Measurements from ENCODE around the gene OR4D10. TPM values are rescaled to one million over a fixed set of nuclear protein-coding genes. Genes with fewer than 3 reads are reported as not detected.

Gene OR4D10
- total RNA-seq = not detected
- not detected for polyA plus RNA-seq (2013, experiment 1 of 2)
- polyA plus RNA-seq (2013, experiment 2 of 2) = not detected
- long read RNA-seq, experiment 1 = 0 reads
- long read RNA-seq, experiment 2 = 0 reads
- long read RNA-seq, experiment 3 = 0 reads
- long read RNA-seq, experiment 4 = 0 reads

DNA sequence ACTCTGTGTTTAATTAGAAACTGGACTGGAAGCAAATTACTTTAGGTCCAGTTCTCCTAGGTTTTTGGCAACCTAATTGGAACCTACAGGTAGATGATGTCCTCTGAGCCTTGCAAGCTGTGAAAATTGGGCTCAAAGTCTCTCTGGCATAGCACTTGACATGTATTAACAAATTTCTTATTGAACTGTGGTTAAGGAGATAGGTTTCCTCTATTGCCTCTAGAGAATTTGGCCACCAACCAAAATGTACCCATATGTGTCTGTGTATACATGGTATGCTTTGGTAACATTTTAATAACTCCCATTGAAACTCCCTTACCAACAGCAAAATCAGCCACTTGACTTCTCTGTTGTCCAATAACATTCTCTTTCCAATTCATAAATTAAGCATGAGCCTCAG, at the start of gene OR4D10:
Gene OR4D10, plus strand, starts transcription at position 301 of the 400 bp plus-strand sequence. CDS start 4,115 bp downstream, outside the sequence.
- no peak within 1 kb of the TSS for H3K9ac ChIP-seq (ENCODE audit: extremely low read depth, low read length, poor library complexity, severe bottlenecking)
- no peak within 1 kb of the TSS for H3K4me3 Mint-ChIP-seq
- H3K4me1 ChIP-seq (ENCODE audit: control insufficient read depth, insufficient read depth, low read length) = no peaks in the 10 kb centered on the region
- H3K27ac Mint-ChIP-seq = no peak within 1 kb of the TSS
- no peaks in the 10 kb centered on the region for H3K36me3 Mint-ChIP-seq (ENCODE audit: low read depth)
- H3K27me3 Mint-ChIP-seq (ENCODE audit: insufficient read depth) = no peaks in the 10 kb centered on the region
- DNase-seq = no peak
- TF ChIP-seq, protein P1, sequence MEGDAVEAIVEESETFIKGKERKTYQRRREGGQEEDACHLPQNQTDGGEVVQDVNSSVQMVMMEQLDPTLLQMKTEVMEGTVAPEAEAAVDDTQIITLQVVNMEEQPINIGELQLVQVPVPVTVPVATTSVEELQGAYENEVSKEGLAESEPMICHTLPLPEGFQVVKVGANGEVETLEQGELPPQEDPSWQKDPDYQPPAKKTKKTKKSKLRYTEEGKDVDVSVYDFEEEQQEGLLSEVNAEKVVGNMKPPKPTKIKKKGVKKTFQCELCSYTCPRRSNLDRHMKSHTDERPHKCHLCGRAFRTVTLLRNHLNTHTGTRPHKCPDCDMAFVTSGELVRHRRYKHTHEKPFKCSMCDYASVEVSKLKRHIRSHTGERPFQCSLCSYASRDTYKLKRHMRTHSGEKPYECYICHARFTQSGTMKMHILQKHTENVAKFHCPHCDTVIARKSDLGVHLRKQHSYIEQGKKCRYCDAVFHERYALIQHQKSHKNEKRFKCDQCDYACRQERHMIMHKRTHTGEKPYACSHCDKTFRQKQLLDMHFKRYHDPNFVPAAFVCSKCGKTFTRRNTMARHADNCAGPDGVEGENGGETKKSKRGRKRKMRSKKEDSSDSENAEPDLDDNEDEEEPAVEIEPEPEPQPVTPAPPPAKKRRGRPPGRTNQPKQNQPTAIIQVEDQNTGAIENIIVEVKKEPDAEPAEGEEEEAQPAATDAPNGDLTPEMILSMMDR (conservative IDR thresholded peaks at IDR 0.05) = no peak
- H3K4me3 ChIP-seq (ENCODE audit: low read length) = no peak within 1 kb of the TSS
- no peaks in the 10 kb centered on the region for H3K36me3 ChIP-seq (ENCODE audit: control insufficient read depth, insufficient read depth, low read length)
- no peaks in the 10 kb centered on the region for H3K9me3 Mint-ChIP-seq
- no peak within 1 kb of the TSS for H3K27ac ChIP-seq (ENCODE audit: low read depth, low read length)
- no peaks in the 10 kb centered on the region for H3K27me3 ChIP-seq (ENCODE audit: control insufficient read depth, insufficient read depth, low read length, poor library complexity, severe bottlenecking)
- H3K4me1 Mint-ChIP-seq = no peaks in the 10 kb centered on the region
- H3K9me3 ChIP-seq (ENCODE audit: control insufficient read depth, low read length) = no peaks in the 10 kb centered on the region

DNA sequence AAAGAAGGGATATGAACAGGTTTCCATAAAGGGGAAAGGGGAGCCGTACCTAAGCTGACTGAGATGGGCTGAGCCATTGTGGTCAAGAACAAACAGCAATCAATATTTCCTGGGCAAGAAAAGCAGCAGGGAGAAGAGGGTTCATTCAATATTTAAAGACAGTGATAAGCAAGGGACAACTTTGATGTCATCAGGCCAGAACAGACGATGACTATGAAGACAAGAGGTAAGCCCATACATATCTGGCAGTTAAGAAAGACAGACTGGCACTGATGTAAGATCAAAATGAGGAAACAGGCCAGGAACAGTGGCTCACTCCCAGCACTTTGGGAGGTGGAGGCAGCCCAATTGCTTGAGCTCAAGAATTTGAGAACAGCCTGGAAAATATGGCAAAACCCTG, 49.3 kb upstream of the OR4D10 start:
- H3K9me3 ChIP-seq (ENCODE audit: control insufficient read depth, low read length) = no peaks in the 10 kb centered on the region
- no peak overlapping the region for H3K27ac ChIP-seq (ENCODE audit: low read depth, low read length)
- WGBS, 2 experiments (ENCODE audit: insufficient coverage in 1 of 2, insufficient read length in 1 of 2) = 93 to 100% methylated on average over 2 of the region's 2 CpGs
- no peaks in the 10 kb centered on the region for H3K36me3 ChIP-seq (ENCODE audit: control insufficient read depth, insufficient read depth, low read length)
- H3K27me3 Mint-ChIP-seq (ENCODE audit: insufficient read depth) = no peaks in the 10 kb centered on the region
- no peak overlapping the region for H3K4me3 ChIP-seq (ENCODE audit: low read length)
- no peak for DNase-seq
- no peak overlapping the region for H3K4me3 Mint-ChIP-seq
- no peak overlapping the region for H3K27ac Mint-ChIP-seq
- H3K9me3 Mint-ChIP-seq = peaks cover 4% of the 10 kb centered on the region
- H3K9ac ChIP-seq (ENCODE audit: extremely low read depth, low read length, poor library complexity, severe bottlenecking) = no peak overlapping the region
- H3K36me3 Mint-ChIP-seq (ENCODE audit: low read depth) = no peaks in the 10 kb centered on the region
- no peaks in the 10 kb centered on the region for H3K27me3 ChIP-seq (ENCODE audit: control insufficient read depth, insufficient read depth, low read length, poor library complexity, severe bottlenecking)
- TF ChIP-seq, protein P1 (conservative IDR thresholded peaks at IDR 0.05) = no peak
- peaks cover 47% of the 10 kb centered on the region for H3K4me1 Mint-ChIP-seq
- H3K4me1 ChIP-seq (ENCODE audit: control insufficient read depth, insufficient read depth, low read length) = peaks cover 8% of the 10 kb centered on the region

DNA sequence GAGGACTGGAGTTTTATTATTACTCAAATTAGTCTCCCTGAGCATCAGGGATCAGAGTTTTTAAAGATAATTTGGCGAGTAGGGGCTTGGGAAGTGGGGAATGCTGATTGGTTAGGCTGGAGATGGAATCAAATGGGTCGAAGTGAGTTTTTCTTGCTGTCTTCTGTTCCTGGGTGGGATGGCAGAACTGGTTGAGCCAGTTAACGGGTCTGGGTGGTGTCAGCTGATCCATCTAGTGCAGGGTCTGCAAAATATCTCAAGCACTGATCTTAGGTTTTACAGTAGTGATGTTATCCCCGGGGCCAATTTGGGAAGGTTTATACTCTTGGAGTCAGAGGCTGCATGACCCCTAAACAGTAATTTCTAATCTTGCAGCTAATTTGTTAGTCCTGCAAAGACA, 48.0 kb upstream of the OR4D10 start:
- TF ChIP-seq, protein P1 (conservative IDR thresholded peaks at IDR 0.05) = no peak
- Mint-ChIP-seq H3K27ac (no peak overlapping the region), H3K36me3 (ENCODE audit: low read depth) (no peaks in the 10 kb centered on the region), H3K4me1 (peaks cover 39% of the 10 kb centered on the region), H3K27me3 (ENCODE audit: insufficient read depth) (no peaks in the 10 kb centered on the region), H3K4me3 (no peak overlapping the region), H3K9me3 (peaks cover 4% of the 10 kb centered on the region)
- no peaks in the 10 kb centered on the region for H3K36me3 ChIP-seq (ENCODE audit: control insufficient read depth, insufficient read depth, low read length)
- H3K27ac ChIP-seq (ENCODE audit: low read depth, low read length) = no peak overlapping the region
- H3K4me1 ChIP-seq (ENCODE audit: control insufficient read depth, insufficient read depth, low read length) = peaks cover 8% of the 10 kb centered on the region
- no peaks in the 10 kb centered on the region for H3K27me3 ChIP-seq (ENCODE audit: control insufficient read depth, insufficient read depth, low read length, poor library complexity, severe bottlenecking)
- WGBS, 2 experiments (ENCODE audit: insufficient coverage in 1 of 2, insufficient read length in 1 of 2) = 86 to 100% methylated on average over 2 to 4 of the region's 4 CpGs
- no peaks in the 10 kb centered on the region for H3K9me3 ChIP-seq (ENCODE audit: control insufficient read depth, low read length)
- no peak overlapping the region for H3K9ac ChIP-seq (ENCODE audit: extremely low read depth, low read length, poor library complexity, severe bottlenecking)
- no peak overlapping the region for H3K4me3 ChIP-seq (ENCODE audit: low read length)
- DNase-seq = no peak

Measured in endodermal cell (in vitro differentiated cells).